Uterus (tissue), 4 donors: Measurements from ENCODE around the gene INPP5A. TPM values are rescaled to one million over a fixed set of nuclear protein-coding genes. Genes with fewer than 3 reads are reported as not detected.
"Not testable (repeated sequence)": the region's sequence is repeated elsewhere in the genome, so short reads cannot be mapped to it uniquely, and the experiment has no call there.

ENCODE experiments used
- DNase-seq, 2 donors: peaks; one replicate each; pipeline ENCODE4 v3.0.0-alpha.2; 2019 to 2020
- H3K27ac ChIP-seq, 2 donors: fragments of 200-600 bp; sonication (generic); 1 replicate in 1 of 2; 2 replicates in 1 of 2; pipeline ENCODE4 v1.5.1; 2016 to 2018
- H3K27me3 ChIP-seq, 2 donors: fragments of 200-600 bp; sonication (generic); one replicate each; pipeline ENCODE4 v1.5.1; 2018 to 2019; ENCODE audit warnings: control low read depth in 1 of 2
- H3K36me3 ChIP-seq, 2 donors: fragments of 200-600 bp; sonication (generic); one replicate each; pipeline ENCODE4 v1.5.1; 2019; ENCODE audit warnings: control low read depth in 1 of 2
- H3K4me1 ChIP-seq, 2 donors: fragments of 200-600 bp; sonication (generic); one replicate each; pipeline ENCODE4 v1.5.1; 2018 to 2019; ENCODE audit warnings: control low read depth in 1 of 2
- H3K4me3 ChIP-seq, 2 donors: fragments of 200-600 bp; sonication (generic); 1 replicate in 1 of 2; 2 replicates in 1 of 2; pipeline ENCODE4 v1.5.1; 2018 to 2019; ENCODE audit warnings: mild to moderate bottlenecking in 1 of 2
- H3K9me3 ChIP-seq, 2 donors: fragments of 200-600 bp; sonication (generic); one replicate each; pipeline ENCODE4 v1.5.1; 2019; ENCODE audit warnings: control low read depth in 1 of 2
- POLR2A ChIP-seq, 2 donors: fragments of 450-650 bp; IDR thresholded peaks; one replicate each; pipeline ENCODE4 v1.6.1; 2016; ENCODE audit warnings: antibody characterized with exemption in 2 of 2, mild to moderate bottlenecking in 1 of 2, moderate library complexity in 1 of 2
- intact Hi-C: fragments of 100-400 bp; cut with DNase I; formaldehyde crosslinking; loops from one replicate; pipeline ENCODE4 v1.15.1; 2023; ENCODE audit warnings: low total_unique reads
- total RNA-seq, 4 donors: library from RNA; depleted of rRNA in 3 of 4; stranded (reverse); fragments of >200 nt in 3 of 4; gene quantifications; one replicate each; pipeline versions ENCODE4 v1.1.0 to v1.2.4, GENCODE V29; 2014 to 2023
- TF ChIP-seq, protein P1 (sequence below), 4 experiments: fragments of 200-600 bp in 2 of 4; fragments of 450-650 bp in 2 of 4; sonication (generic) in 2 of 4; IDR thresholded peaks; one replicate each; pipeline ENCODE4 v1.5.1; 2016 to 2019; ENCODE audit warnings: antibody characterized with exemption in 4 of 4, mild to moderate bottlenecking in 2 of 4, moderate library complexity in 1 of 4
- donor health status: DM: yes; HTN: yes; CAD: no.

Gene INPP5A
- total RNA-seq, 4 donors from 2014 or later: 22.5 to 160 (median 93.2) TPM

DNA sequence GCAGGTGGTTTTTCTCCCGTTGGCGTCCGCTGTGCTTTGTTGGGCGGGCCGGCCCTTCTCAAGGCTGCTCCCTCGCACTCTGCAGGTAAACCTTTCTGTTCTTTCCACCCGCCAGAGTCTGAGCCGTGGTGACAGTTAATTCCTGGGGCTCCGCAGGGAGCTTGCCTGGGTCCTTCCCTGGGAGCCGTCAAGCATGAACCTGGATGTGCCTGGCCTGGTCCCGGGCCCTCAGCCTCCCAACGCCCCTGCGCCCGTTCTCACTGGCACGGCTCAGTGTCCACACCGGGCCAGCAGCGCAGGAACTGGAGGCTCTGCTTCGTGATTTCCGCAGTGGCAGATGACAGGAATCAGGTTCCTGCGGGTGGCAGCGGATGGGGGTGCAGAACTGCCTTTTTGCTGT, 259.3 kb downstream of the INPP5A start:
- Histone ChIP-seq H3K27ac (no peak overlapping the region), H3K36me3 (no peaks in the 10 kb centered on the region), H3K4me1 (no peaks in the 10 kb centered on the region), H3K9me3 (no peaks in the 10 kb centered on the region), H3K4me3 (no peak overlapping the region), H3K27me3 (no peaks in the 10 kb centered on the region)
- DNase-seq: no peak
- TF ChIP-seq, protein P1, sequence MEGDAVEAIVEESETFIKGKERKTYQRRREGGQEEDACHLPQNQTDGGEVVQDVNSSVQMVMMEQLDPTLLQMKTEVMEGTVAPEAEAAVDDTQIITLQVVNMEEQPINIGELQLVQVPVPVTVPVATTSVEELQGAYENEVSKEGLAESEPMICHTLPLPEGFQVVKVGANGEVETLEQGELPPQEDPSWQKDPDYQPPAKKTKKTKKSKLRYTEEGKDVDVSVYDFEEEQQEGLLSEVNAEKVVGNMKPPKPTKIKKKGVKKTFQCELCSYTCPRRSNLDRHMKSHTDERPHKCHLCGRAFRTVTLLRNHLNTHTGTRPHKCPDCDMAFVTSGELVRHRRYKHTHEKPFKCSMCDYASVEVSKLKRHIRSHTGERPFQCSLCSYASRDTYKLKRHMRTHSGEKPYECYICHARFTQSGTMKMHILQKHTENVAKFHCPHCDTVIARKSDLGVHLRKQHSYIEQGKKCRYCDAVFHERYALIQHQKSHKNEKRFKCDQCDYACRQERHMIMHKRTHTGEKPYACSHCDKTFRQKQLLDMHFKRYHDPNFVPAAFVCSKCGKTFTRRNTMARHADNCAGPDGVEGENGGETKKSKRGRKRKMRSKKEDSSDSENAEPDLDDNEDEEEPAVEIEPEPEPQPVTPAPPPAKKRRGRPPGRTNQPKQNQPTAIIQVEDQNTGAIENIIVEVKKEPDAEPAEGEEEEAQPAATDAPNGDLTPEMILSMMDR (IDR thresholded peaks at IDR 0.05): no peak
- TF ChIP-seq POLR2A (IDR thresholded peaks at IDR 0.05): no peak
- intact Hi-C loops: no loop called here

DNA sequence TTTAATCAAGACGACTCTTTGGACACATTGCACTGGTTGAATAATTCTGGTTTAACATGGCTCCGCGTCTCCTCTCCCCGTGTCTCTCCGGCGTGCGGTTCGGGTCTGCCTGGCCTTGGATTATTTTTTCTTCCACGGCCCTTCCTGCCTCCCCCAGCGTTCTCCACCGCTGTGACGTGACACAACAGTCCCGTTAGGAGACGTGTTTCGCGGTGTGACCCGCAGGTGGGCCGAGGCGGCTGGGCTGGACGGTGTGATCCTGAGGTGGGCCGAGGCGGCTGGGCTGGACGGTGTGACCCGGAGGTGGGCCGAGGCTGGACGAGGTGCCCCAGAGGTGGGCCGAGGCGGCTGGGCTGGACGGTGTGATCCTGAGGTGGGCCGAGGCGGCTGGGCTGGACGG, 260.4 kb downstream of the INPP5A start:
- H3K4me3 ChIP-seq, intact Hi-C loops, H3K27ac ChIP-seq, H3K9me3 ChIP-seq, H3K27me3 ChIP-seq, H3K36me3 ChIP-seq, H3K4me1 ChIP-seq, DNase-seq: not testable (repeated sequence)

DNA sequence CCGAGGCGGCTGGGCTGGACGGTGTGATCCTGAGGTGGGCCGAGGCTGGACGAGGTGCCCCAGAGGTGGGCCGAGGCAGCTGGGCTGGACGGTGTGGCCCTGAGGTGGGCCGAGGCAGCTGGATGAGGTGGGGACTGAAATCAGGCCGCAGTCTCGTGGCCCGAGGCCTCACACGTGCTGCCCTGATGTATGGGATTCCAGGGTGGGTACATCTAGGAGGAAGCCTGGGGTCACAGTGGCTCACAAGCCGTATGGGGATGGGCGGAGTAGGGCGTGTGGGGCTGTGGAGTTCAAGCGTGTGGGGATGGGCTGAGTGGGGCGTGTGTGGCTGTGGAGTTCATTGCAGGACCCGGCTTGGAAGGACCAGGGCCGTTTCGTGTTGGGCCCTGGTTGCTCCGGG, 260.8 kb downstream of the INPP5A start:
- no peak overlapping the region for H3K27ac ChIP-seq
- no peaks in the 10 kb centered on the region for H3K4me1 ChIP-seq
- no peaks in the 10 kb centered on the region for H3K36me3 ChIP-seq
- no peaks in the 10 kb centered on the region for H3K27me3 ChIP-seq
- no peak for DNase-seq
- TF ChIP-seq POLR2A (IDR thresholded peaks at IDR 0.05): no peak
- TF ChIP-seq, protein P1 (IDR thresholded peaks at IDR 0.05): no peak
- H3K4me3 ChIP-seq: no peak overlapping the region
- intact Hi-C loops: no loop called here
- H3K9me3 ChIP-seq: no peaks in the 10 kb centered on the region

DNA sequence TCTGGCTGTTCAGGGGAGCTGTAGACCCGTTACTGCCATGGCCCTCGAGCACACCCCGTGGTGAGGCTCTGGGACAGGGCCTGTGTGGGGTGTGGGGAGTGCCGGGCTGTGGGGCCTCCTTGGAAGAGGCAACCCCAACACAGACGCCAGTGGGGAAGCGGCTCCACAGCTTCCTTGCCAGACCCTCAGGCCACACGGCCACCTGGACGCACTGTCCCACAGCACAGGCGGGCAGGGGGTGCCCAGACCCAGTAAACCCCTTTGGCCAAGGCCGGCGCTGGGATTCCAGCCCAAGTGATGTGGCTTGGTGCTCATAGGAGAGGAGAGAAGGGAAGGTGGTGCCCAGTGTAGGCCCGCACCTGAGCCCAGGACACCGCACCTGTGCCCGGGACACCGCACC, 261.3 kb downstream of the INPP5A start:
- Histone ChIP-seq H3K27me3 (no peaks in the 10 kb centered on the region), H3K4me1 (no peaks in the 10 kb centered on the region), H3K9me3 (no peaks in the 10 kb centered on the region), H3K4me3 (no peak overlapping the region), H3K27ac (no peak overlapping the region), H3K36me3 (no peaks in the 10 kb centered on the region)
- TF ChIP-seq POLR2A (IDR thresholded peaks at IDR 0.05): no peak
- TF ChIP-seq, protein P1 (IDR thresholded peaks at IDR 0.05): no peak
- no peak for DNase-seq
- intact Hi-C loops: no loop called here

DNA sequence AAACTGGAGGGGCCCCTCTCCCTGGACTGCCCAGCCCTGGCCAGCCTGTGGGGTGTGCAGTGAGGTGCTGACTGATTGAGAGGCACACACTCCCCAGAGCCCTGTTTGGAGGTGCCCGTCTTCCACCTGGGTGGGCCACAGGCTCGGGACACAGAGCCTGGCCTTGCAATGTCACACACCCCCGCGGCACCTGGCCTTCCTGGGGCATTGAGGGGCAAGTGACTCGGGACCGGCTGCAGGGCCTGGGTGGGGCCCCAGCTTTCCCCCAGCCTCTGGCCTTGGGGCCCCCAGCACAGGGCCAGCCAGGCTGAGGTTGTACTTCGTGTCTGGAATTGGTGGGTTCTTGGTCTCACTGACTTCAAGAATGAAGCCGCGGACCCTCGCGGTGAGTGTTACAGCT, 262.3 kb downstream of the INPP5A start:
- TF ChIP-seq POLR2A (IDR thresholded peaks at IDR 0.05): no peak
- TF ChIP-seq, protein P1 (IDR thresholded peaks at IDR 0.05): no peak
- no peak overlapping the region for H3K4me3 ChIP-seq
- no peaks in the 10 kb centered on the region for H3K36me3 ChIP-seq
- H3K27ac ChIP-seq: no peak overlapping the region
- no peaks in the 10 kb centered on the region for H3K27me3 ChIP-seq
- intact Hi-C loops: no loop called here
- H3K9me3 ChIP-seq: no peaks in the 10 kb centered on the region
- H3K4me1 ChIP-seq: no peaks in the 10 kb centered on the region
- DNase-seq: no peak

DNA sequence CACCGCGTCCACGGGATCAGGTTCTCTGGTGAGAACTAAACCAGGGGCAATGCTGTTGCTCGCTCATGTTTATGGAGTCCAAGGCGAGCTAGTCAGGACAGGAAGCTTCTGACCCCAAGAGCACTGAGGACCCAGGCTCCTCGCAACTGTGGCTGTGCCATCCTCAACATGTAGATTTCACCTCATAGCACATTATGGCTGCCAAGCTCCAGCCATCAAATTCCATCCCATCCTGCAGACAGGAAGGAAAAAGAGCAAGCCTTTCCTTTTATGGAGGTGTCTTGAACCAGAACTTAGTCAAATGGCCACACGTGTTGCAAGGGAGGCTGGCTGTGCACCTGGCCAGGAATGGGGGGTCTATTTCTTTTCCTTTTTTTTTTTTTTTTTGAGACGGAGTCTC, 264.5 kb downstream of the INPP5A start:
- intact Hi-C loops: no loop called here
- Histone ChIP-seq H3K27ac (no peak overlapping the region), H3K36me3 (no peaks in the 10 kb centered on the region), H3K9me3 (no peaks in the 10 kb centered on the region), H3K4me1 (no peaks in the 10 kb centered on the region), H3K27me3 (no peaks in the 10 kb centered on the region), H3K4me3 (no peak overlapping the region)
- DNase-seq: no peak
- TF ChIP-seq, protein P1 (IDR thresholded peaks at IDR 0.05): no peak
- no peak for TF ChIP-seq POLR2A (IDR thresholded peaks at IDR 0.05)
